Lower lobe of right lung (tissue), 2 donors: ENCODE measurements around the gene HECW1. TPM values are rescaled to one million over a fixed set of nuclear protein-coding genes. Genes with fewer than 3 reads are reported as not detected.
A peak's percentile ranks its signal among the peaks of the same experiment; 100 is the strongest.

Source experiments
- ATAC-seq, 2 donors: fragments of 200-7000 bp; cut with Tn5 transposase; one replicate each; pipeline ENCODE4 v1.9.1; 2020 to 2022; ENCODE audit warnings: mild to moderate bottlenecking in 2 of 2, moderate library complexity in 2 of 2
- DNase-seq: peaks from one replicate; pipeline ENCODE4 v3.0.0-alpha.2; 2020
- H3K27ac ChIP-seq: fragments of 200-600 bp; one replicate; pipeline ENCODE4 v1.8.0; 2022
- H3K27me3 ChIP-seq: fragments of 200-600 bp; one replicate; pipeline ENCODE4 v1.8.0; 2022; ENCODE audit warnings: low read depth
- H3K36me3 ChIP-seq: fragments of 200-600 bp; one replicate; pipeline ENCODE4 v1.8.0; 2022; ENCODE audit warnings: mild to moderate bottlenecking
- H3K4me1 ChIP-seq: fragments of 200-600 bp; one replicate; pipeline ENCODE4 v1.8.0; 2022
- H3K4me3 ChIP-seq: fragments of 200-600 bp; one replicate; pipeline ENCODE4 v1.8.0; 2022; ENCODE audit warnings: mild to moderate bottlenecking
- H3K9me3 ChIP-seq: fragments of 200-600 bp; one replicate; pipeline ENCODE4 v1.8.0; 2022
- CTCF ChIP-seq: fragments of 200-600 bp; IDR thresholded peaks from one replicate; pipeline ENCODE4 v1.8.0; 2022; ENCODE audit warnings: antibody characterized with exemption, mild to moderate bottlenecking
- intact Hi-C: fragments of 100-400 bp; cut with DNase I; formaldehyde crosslinking; loops from one replicate; pipeline ENCODE4 v1.11.0; 2022
- total RNA-seq: library from RNA; stranded (reverse); fragmentation: NEBNext Ultra II Directional; extraction: Animal tissue kit (Norgen Biotek cat#: 25700); gene quantifications from one replicate; pipeline ENCODE4 v1.2.1, GENCODE V29; 2021
- donor health status: DM: no; HTN: yes; CAD: no; lungs with severe emphysema.

HECW1 gene
- total RNA-seq, 1 donor from 2014 or later: 0.06 TPM

DNA sequence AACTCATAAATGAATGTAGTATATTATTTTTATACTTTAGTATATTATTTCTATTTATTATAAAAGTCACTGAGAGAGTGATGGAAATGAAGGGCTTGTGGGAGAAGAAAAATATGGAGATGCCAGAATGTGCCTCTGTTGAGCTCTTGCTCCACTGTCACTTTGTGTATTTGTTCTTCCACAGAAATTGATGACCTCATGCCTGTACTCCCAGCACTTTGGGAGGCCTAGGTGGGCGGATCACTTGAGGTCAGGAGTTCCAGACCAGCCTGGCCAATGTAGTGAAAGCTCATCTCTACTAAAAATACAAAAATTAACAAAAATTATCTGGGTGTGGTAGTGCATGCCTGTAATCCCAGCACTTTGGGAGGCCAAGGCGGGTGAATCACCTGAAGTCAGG, 394.0 kb downstream of the HECW1 start:
- intact Hi-C loops: no loop called here
- Histone ChIP-seq H3K27me3 (no peaks in the 10 kb centered on the region), H3K4me3 (no peak overlapping the region), H3K36me3 (no peaks in the 10 kb centered on the region), H3K4me1 (no peaks in the 10 kb centered on the region), H3K27ac (no peak overlapping the region), H3K9me3 (no peaks in the 10 kb centered on the region)
- no peak for ATAC-seq
- no peak for TF ChIP-seq CTCF
- DNase-seq: no peak

DNA sequence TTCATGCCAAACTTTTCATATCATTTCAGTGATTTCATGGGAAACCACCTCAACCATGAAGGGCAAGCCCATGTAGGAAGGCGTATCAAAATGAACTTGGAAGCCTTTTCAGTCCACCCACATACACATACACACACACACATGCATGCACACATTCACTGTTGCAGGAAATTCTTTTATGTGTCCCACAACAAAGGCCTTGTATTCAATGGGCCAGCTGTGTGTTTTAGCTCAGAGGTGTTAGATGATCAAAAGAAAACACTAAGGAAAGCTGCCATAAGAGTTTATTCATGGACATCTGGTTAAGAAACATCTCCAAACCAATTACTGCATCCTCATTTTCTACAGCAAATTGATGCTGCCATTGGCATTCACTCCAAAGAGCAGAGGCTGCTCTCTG, 396.0 kb downstream of the HECW1 start:
- Histone ChIP-seq H3K4me3 (no peak overlapping the region), H3K27me3 (no peaks in the 10 kb centered on the region), H3K36me3 (no peaks in the 10 kb centered on the region), H3K4me1 (no peaks in the 10 kb centered on the region), H3K27ac (no peak overlapping the region), H3K9me3 (no peaks in the 10 kb centered on the region)
- no peak for ATAC-seq
- intact Hi-C loops: no loop called here
- TF ChIP-seq CTCF: no peak
- no peak for DNase-seq

GRCh38 chr7:43509906-43510305, 397.5 kb downstream of the HECW1 start:
- DNase-seq (no peak), ATAC-seq (peak; percentile 19 to 75)
- TF ChIP-seq CTCF: no peak
- no peaks in the 10 kb centered on the region for H3K36me3 ChIP-seq
- no peaks in the 10 kb centered on the region for H3K4me1 ChIP-seq
- no peak overlapping the region for H3K4me3 ChIP-seq
- H3K9me3 ChIP-seq: no peaks in the 10 kb centered on the region
- no peaks in the 10 kb centered on the region for H3K27me3 ChIP-seq
- intact Hi-C loops: no loop called here
- no peak overlapping the region for H3K27ac ChIP-seq

- Histone ChIP-seq H3K27ac (no peak overlapping the region), H3K27me3 (no peaks in the 10 kb centered on the region), H3K9me3 (no peaks in the 10 kb centered on the region), H3K36me3 (no peaks in the 10 kb centered on the region), H3K4me3 (no peak overlapping the region), H3K4me1 (no peaks in the 10 kb centered on the region)
- intact Hi-C loops: no loop called here
- no peak for TF ChIP-seq CTCF
- ATAC-seq (no peak), DNase-seq (no peak)
Observed at GRCh38 chr7:43511029-43511428, 398.6 kb downstream of the HECW1 start.

- intact Hi-C loops: no loop called here
- Histone ChIP-seq H3K4me3 (no peak overlapping the region), H3K27ac (no peak overlapping the region), H3K9me3 (no peaks in the 10 kb centered on the region), H3K36me3 (no peaks in the 10 kb centered on the region), H3K4me1 (no peaks in the 10 kb centered on the region), H3K27me3 (no peaks in the 10 kb centered on the region)
- no peak for ATAC-seq
- TF ChIP-seq CTCF: no peak
- no peak for DNase-seq
Observed at GRCh38 chr7:43511769-43512515, 399.5 kb downstream of the HECW1 start.
